ENCODE data around the gene TMEM87B.

GRCh38 chr2:112048236-112048592, 6.9 kb upstream of the TMEM87B start:
- TF ChIP-seq POLR2A (IDR thresholded peaks at IDR 0.05) (no peak), EP300 (IDR thresholded peaks at IDR 0.05) (no peak)
- TF ChIP-seq, protein P1, sequence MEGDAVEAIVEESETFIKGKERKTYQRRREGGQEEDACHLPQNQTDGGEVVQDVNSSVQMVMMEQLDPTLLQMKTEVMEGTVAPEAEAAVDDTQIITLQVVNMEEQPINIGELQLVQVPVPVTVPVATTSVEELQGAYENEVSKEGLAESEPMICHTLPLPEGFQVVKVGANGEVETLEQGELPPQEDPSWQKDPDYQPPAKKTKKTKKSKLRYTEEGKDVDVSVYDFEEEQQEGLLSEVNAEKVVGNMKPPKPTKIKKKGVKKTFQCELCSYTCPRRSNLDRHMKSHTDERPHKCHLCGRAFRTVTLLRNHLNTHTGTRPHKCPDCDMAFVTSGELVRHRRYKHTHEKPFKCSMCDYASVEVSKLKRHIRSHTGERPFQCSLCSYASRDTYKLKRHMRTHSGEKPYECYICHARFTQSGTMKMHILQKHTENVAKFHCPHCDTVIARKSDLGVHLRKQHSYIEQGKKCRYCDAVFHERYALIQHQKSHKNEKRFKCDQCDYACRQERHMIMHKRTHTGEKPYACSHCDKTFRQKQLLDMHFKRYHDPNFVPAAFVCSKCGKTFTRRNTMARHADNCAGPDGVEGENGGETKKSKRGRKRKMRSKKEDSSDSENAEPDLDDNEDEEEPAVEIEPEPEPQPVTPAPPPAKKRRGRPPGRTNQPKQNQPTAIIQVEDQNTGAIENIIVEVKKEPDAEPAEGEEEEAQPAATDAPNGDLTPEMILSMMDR (IDR thresholded peaks at IDR 0.05): no peak

All from tibial nerve (tissue), 4 donors.